Astrocyte of the cerebellum (primary cell): Measurements from ENCODE around the gene HLA-DOB.

Experiments
- DNase-seq: peaks from one replicate; pipeline ENCODE4 v3.0.0-alpha.2; 2011; ENCODE audit warnings: low read depth
- H3K4me3 ChIP-seq: 2 replicates; pipeline ENCODE4 v1.5.1; 2011; ENCODE audit warnings: mild to moderate bottlenecking, low read depth, low read length, moderate library complexity
- CTCF ChIP-seq: IDR thresholded peaks from 2 replicates; pipeline ENCODE4 v1.5.1; 2012; ENCODE audit warnings: low read length, low read depth, moderate library complexity, mild to moderate bottlenecking; ENCODE audit errors: missing control alignments
- in situ Hi-C: cut with HindIII; loops from 2 replicates; pipeline ENCODE4 v1.10.0; 2017; ENCODE audit warnings: low sequenced_read_pairs

Gene HLA-DOB

GRCh38 chr6:32855467-32856174 lies 38.8 kb upstream of the HLA-DOB start:
- no peak for DNase-seq
- in situ Hi-C loops, result no loop called here
- H3K4me3 ChIP-seq, result no peak overlapping the region
- no peak for TF ChIP-seq CTCF

- in situ Hi-C loops, result no loop called here
- DNase-seq, result no peak
- TF ChIP-seq CTCF, result no peak
- peak overlapping the region; percentile 93 for H3K4me3 ChIP-seq
Measured at GRCh38 chr6:32854376-32855178, 37.8 kb upstream of the HLA-DOB start.

- in situ Hi-C loops, result no loop called here
- TF ChIP-seq CTCF, result peak; percentile 77
- H3K4me3 ChIP-seq, result peak within 1 kb of the TSS; percentile 93
- DNase-seq, result peak; percentile 77
Measured at GRCh38 chr6:32853541-32854375, 37.0 kb upstream of the HLA-DOB start, which contains the start of the genes PSMB9 and TAP1. Gene PSMB9 (plus strand): TSS chr6:32854192. CDS start chr6:32854230, 38 bp downstream. Gene TAP1 (minus strand): TSS chr6:32853704. CDS start chr6:32853636, 68 bp downstream.

- in situ Hi-C loops, result no loop called here
- no peak for DNase-seq
- peak overlapping the region; percentile 93 for H3K4me3 ChIP-seq
- TF ChIP-seq CTCF, result no peak
Measured at GRCh38 chr6:32852844-32853540, 36.2 kb upstream of the HLA-DOB start.

- in situ Hi-C loops, result no loop called here
- H3K4me3 ChIP-seq, result peak overlapping the region; percentile 93
- no peak for TF ChIP-seq CTCF
- DNase-seq, result no peak
Measured at GRCh38 chr6:32852018-32852843, 35.4 kb upstream of the HLA-DOB start.
